Smooth muscle cell (in vitro differentiated cells): ENCODE measurements around the gene CLDN14. TPM values are rescaled to one million over a fixed set of nuclear protein-coding genes. Genes with fewer than 3 reads are reported as not detected.

ENCODE experiments used
- DNase-seq: peaks from one replicate; lab custom pipeline; 2025; ENCODE audit not compliant: unreplicated experiment; lab: John Stamatoyannopoulos, UW
- H2AFZ ChIP-seq: fragments of 200-600 bp; sonication (generic); 2 replicates; pipeline ENCODE4 v1.6.0; 2016; ENCODE audit warnings: antibody characterized with exemption, low read depth, mild to moderate bottlenecking
- H3F3A ChIP-seq: fragments of 200-600 bp; sonication (generic); 2 replicates; pipeline ENCODE4 v1.6.0; 2017; ENCODE audit warnings: antibody characterized with exemption, low read depth
- H3K27ac ChIP-seq: fragments of 200-600 bp; sonication (generic); 2 replicates; pipeline ENCODE4 v1.5.1; 2016; ENCODE audit warnings: low read depth, mild to moderate bottlenecking
- H3K27me3 ChIP-seq: fragments of 200-600 bp; sonication (generic); 2 replicates; pipeline ENCODE4 v1.6.1; 2016; ENCODE audit warnings: low read depth, mild to moderate bottlenecking
- H3K36me3 ChIP-seq: fragments of 200-600 bp; sonication (generic); 2 replicates; pipeline ENCODE4 v1.5.1; 2016; ENCODE audit warnings: low read depth
- H3K4me1 ChIP-seq: fragments of 200-600 bp; sonication (generic); 2 replicates; pipeline ENCODE4 v1.5.1; 2016; ENCODE audit warnings: low read depth
- H3K4me2 ChIP-seq: fragments of 200-600 bp; sonication (generic); 2 replicates; pipeline ENCODE4 v1.6.0; 2016; ENCODE audit warnings: mild to moderate bottlenecking
- H3K4me3 ChIP-seq: fragments of 200-600 bp; sonication (generic); 2 replicates; pipeline ENCODE4 v1.5.1; 2016; ENCODE audit warnings: mild to moderate bottlenecking
- H3K79me2 ChIP-seq: fragments of 200-600 bp; sonication (generic); 2 replicates; pipeline ENCODE4 v1.6.0; 2016; ENCODE audit warnings: low read depth, mild to moderate bottlenecking
- H3K9ac ChIP-seq: fragments of 200-600 bp; sonication (generic); 2 replicates; pipeline ENCODE4 v1.6.0; 2016; ENCODE audit warnings: low read depth
- H3K9me3 ChIP-seq: fragments of 200-600 bp; sonication (generic); replicated peaks from 2 replicates; pipeline ENCODE4 v1.5.1; 2016; ENCODE audit warnings: low read depth
- H4K20me1 ChIP-seq: fragments of 200-600 bp; sonication (generic); 2 replicates; pipeline ENCODE4 v1.6.0; 2016; ENCODE audit warnings: low read depth
- WGBS: methylation state at CpG from one replicate; pipeline ENCODE4 v1.1.7; 2016; ENCODE audit warnings: low lambda C conversion rate; 5-methylcytosine and 5-hydroxymethylcytosine counted together
- polyA plus RNA-seq: library from polyadenylated mRNA; unstranded; fragments of >200 nt; fragmentation: Nextera tagmentation; extraction: Ambion mirVana; gene quantifications from 2 replicates; pipeline ENCODE4 v1.2.1, GENCODE V29; 2016
- total RNA-seq: library from RNA; depleted of rRNA; stranded (reverse); fragments of >200 nt; gene quantifications from 2 replicates; pipeline ENCODE4 v1.2.3, GENCODE V29; 2014
- TF ChIP-seq, protein P1 (sequence below): fragments of 200-600 bp; sonication (generic); IDR thresholded peaks from 2 replicates; pipeline ENCODE4 v1.5.1; 2017; ENCODE audit warnings: borderline replicate concordance, mild to moderate bottlenecking, antibody characterized with exemption; ENCODE audit not compliant: insufficient read depth, poor library complexity, severe bottlenecking

The CLDN14 gene
- total and polyA plus RNA-seq, 2 experiments from 2014 or later: not detected

DNA sequence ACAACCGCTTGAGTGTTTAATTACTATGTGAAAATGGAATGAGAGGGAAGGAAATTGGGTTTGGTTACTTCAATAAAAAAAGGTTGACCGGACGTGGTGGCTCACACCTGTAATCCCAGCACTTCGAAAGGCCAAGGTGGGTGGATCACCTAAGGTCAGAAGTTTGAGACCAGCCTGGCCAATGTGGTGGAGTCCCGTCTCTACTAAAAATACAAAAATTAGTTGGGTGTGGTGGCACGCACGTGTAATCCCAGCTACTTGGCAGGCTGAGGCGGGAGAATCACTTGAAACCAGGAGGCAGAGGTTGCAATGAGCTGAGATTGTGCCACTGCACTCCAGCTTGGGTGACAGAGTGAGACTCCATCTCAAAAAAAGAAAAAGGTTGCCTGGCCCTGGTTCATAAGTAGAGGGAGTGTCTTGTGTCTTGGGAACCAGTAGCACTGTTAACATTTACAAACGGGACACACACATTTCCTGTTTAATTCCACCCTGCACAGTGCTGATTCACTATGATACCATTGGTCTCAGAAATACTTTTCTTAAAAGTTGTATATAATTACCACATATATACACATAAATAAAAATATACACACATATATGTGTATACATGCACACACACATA lies 27.6 kb upstream of the CLDN14 start:
- WGBS: 80% methylated on average over 9 of the region's 9 CpGs
- Histone ChIP-seq H4K20me1 (no peaks in the 10 kb centered on the region), H3F3A (no peaks in the 10 kb centered on the region), H3K9ac (no peak overlapping the region), H3K27me3 (no peaks in the 10 kb centered on the region), H3K4me2 (no peak overlapping the region), H2AFZ (no peak overlapping the region), H3K27ac (no peak overlapping the region), H3K9me3 (no peaks in the 10 kb centered on the region), H3K4me1 (no peaks in the 10 kb centered on the region), H3K4me3 (no peak overlapping the region), H3K79me2 (no peaks in the 10 kb centered on the region), H3K36me3 (no peaks in the 10 kb centered on the region)
- TF ChIP-seq, protein P1, sequence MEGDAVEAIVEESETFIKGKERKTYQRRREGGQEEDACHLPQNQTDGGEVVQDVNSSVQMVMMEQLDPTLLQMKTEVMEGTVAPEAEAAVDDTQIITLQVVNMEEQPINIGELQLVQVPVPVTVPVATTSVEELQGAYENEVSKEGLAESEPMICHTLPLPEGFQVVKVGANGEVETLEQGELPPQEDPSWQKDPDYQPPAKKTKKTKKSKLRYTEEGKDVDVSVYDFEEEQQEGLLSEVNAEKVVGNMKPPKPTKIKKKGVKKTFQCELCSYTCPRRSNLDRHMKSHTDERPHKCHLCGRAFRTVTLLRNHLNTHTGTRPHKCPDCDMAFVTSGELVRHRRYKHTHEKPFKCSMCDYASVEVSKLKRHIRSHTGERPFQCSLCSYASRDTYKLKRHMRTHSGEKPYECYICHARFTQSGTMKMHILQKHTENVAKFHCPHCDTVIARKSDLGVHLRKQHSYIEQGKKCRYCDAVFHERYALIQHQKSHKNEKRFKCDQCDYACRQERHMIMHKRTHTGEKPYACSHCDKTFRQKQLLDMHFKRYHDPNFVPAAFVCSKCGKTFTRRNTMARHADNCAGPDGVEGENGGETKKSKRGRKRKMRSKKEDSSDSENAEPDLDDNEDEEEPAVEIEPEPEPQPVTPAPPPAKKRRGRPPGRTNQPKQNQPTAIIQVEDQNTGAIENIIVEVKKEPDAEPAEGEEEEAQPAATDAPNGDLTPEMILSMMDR: no peak
- DNase-seq: no peak

DNA sequence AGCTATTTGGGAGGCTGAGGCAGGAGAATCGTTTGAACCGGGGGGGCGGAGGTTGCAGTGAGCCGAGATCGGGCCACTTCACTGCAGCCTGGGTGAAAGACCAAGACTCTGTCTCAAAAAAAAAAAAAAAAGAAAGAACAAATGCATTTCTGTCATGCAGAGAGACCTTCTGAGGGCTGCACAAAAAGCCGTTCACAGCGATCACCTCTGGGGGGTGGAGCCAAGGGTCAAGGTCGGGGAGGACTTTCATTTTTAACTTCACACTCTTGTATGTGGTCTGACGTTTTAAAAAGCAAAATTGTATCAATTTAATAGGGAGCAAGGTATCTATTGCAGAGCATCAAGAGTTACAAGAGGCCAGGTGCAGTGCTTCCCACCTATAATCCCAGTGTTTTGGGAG lies 26.6 kb upstream of the CLDN14 start:
- H4K20me1 ChIP-seq: no peaks in the 10 kb centered on the region
- H3K79me2 ChIP-seq: no peaks in the 10 kb centered on the region
- H3K4me3 ChIP-seq: no peak overlapping the region
- no peak overlapping the region for H2AFZ ChIP-seq
- TF ChIP-seq, protein P1: no peak
- WGBS: 93% methylated on average over 9 of the region's 9 CpGs
- DNase-seq: no peak
- no peak overlapping the region for H3K27ac ChIP-seq
- no peaks in the 10 kb centered on the region for H3K9me3 ChIP-seq
- no peak overlapping the region for H3K4me2 ChIP-seq
- H3K9ac ChIP-seq: no peak overlapping the region
- no peaks in the 10 kb centered on the region for H3K27me3 ChIP-seq
- H3F3A ChIP-seq: no peaks in the 10 kb centered on the region
- no peaks in the 10 kb centered on the region for H3K36me3 ChIP-seq
- H3K4me1 ChIP-seq: no peaks in the 10 kb centered on the region

- H3K9ac ChIP-seq: no peak overlapping the region
- TF ChIP-seq, protein P1: peak; percentile 91
- H3K36me3 ChIP-seq: no peaks in the 10 kb centered on the region
- H4K20me1 ChIP-seq: no peaks in the 10 kb centered on the region
- no peak overlapping the region for H2AFZ ChIP-seq
- no peak for DNase-seq
- no peak overlapping the region for H3K27ac ChIP-seq
- H3K4me1 ChIP-seq: no peaks in the 10 kb centered on the region
- no peaks in the 10 kb centered on the region for H3K27me3 ChIP-seq
- no peaks in the 10 kb centered on the region for H3F3A ChIP-seq
- 40% methylated on average over 5 of the region's 5 CpGs for WGBS
- H3K9me3 ChIP-seq: no peaks in the 10 kb centered on the region
- no peak overlapping the region for H3K4me2 ChIP-seq
- no peaks in the 10 kb centered on the region for H3K79me2 ChIP-seq
- H3K4me3 ChIP-seq: no peak overlapping the region
Observed at GRCh38 chr21:36504067-36505058, 24.4 kb upstream of the CLDN14 start.
